Measurements from ENCODE around the gene NEGR1. TPM values are rescaled to one million over a fixed set of nuclear protein-coding genes. Genes with fewer than 3 reads are reported as not detected.

The NEGR1 gene
- total RNA-seq, 1 experiment from 2014 or later: 0.05 TPM

DNA sequence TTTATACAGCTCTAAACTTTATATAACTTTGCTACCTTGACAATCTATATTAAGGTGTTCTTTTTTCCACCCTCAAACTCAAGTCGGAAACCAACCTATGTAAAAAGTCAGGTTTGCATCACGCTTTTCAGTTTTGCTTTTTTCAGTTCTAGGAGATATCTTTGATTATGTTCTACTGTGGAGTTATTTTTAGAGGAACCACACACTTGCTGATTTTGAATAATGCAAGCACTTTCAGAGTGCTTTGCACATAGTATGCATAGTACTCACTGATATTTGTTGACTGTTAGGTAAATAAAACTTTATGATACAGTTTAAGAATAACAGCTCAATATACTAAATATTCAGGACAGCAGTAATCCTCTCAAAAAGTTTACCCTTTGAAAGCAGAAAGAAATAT is 637.3 kb downstream of the NEGR1 start:
- Histone ChIP-seq H3K27ac (ENCODE audit: low read depth, low read length) (no peak overlapping the region), H3K9ac (ENCODE audit: low read length) (no peak overlapping the region), H3K9me2 (ENCODE audit: insufficient read depth) (no peaks in the 10 kb centered on the region), H3K27me3 (ENCODE audit: insufficient read depth, low read length) (no peaks in the 10 kb centered on the region), H2AFZ (ENCODE audit: low read depth, low read length, poor library complexity, severe bottlenecking) (no peak overlapping the region), H3K4me3 (replicated peaks in 1 of 2; ENCODE audit: low read depth in 1 of 2, low read length in 2 of 2) (no peak overlapping the region), H3K9me3 (ENCODE audit: control insufficient read depth in 1 of 2, insufficient read depth in 1 of 2, low read depth in 1 of 2, low read length in 2 of 2) (peaks cover 0 to 15% of the 10 kb centered on the region in 2 experiments; a peak in 2 of 4 replicates), H3K79me2 (ENCODE audit: insufficient read depth, low read length) (no peaks in the 10 kb centered on the region), H4K20me1 (ENCODE audit: insufficient read depth) (no peaks in the 10 kb centered on the region), H3K4me1 (ENCODE audit: control insufficient read depth in 1 of 2, insufficient read depth in 2 of 2, low read length in 2 of 2) (no peaks in the 10 kb centered on the region), H3K4me2 (ENCODE audit: low read length) (no peak overlapping the region), H3K36me3 (ENCODE audit: control insufficient read depth in 1 of 2, insufficient read depth in 2 of 2, low read length in 2 of 2) (no peaks in the 10 kb centered on the region)
- TF ChIP-seq SRF (IDR thresholded peaks at IDR 0.05; ENCODE audit: low read depth): no peak
- no peak for TF ChIP-seq ZFX (IDR thresholded peaks at IDR 0.05)
- no peak for TF ChIP-seq ZNF274 (IDR thresholded peaks at IDR 0.05; ENCODE audit: low read depth, low read length)
- no peak for TF ChIP-seq POLR2AphosphoS5 (IDR thresholded peaks at IDR 0.05; ENCODE audit: low read depth, low read length)
- TF ChIP-seq SIN3A (IDR thresholded peaks at IDR 0.05; ENCODE audit: low read depth): no peak
- no peak for TF ChIP-seq FOSL1 (IDR thresholded peaks at IDR 0.05; ENCODE audit: low read depth)
- no peak for TF ChIP-seq EZH2phosphoT487 (IDR thresholded peaks at IDR 0.05; ENCODE audit: borderline replicate concordance)
- TF ChIP-seq EZH2 (IDR thresholded peaks at IDR 0.05): no peak
- no peak for TF ChIP-seq ELF1 (IDR thresholded peaks at IDR 0.05; ENCODE audit: borderline replicate concordance, low read depth)
- TF ChIP-seq, protein P1, sequence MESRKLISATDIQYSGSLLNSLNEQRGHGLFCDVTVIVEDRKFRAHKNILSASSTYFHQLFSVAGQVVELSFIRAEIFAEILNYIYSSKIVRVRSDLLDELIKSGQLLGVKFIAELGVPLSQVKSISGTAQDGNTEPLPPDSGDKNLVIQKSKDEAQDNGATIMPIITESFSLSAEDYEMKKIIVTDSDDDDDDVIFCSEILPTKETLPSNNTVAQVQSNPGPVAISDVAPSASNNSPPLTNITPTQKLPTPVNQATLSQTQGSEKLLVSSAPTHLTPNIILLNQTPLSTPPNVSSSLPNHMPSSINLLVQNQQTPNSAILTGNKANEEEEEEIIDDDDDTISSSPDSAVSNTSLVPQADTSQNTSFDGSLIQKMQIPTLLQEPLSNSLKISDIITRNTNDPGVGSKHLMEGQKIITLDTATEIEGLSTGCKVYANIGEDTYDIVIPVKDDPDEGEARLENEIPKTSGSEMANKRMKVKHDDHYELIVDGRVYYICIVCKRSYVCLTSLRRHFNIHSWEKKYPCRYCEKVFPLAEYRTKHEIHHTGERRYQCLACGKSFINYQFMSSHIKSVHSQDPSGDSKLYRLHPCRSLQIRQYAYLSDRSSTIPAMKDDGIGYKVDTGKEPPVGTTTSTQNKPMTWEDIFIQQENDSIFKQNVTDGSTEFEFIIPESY (IDR thresholded peaks at IDR 0.05; ENCODE audit: extremely low read depth, insufficient replicate concordance, low read length): no peak
- TF ChIP-seq ATF3 (IDR thresholded peaks at IDR 0.05): no peak
- TF ChIP-seq MAX (IDR thresholded peaks at IDR 0.05): no peak
- no peak for TF ChIP-seq JUND (IDR thresholded peaks at IDR 0.05)
- TF ChIP-seq, protein P2, sequence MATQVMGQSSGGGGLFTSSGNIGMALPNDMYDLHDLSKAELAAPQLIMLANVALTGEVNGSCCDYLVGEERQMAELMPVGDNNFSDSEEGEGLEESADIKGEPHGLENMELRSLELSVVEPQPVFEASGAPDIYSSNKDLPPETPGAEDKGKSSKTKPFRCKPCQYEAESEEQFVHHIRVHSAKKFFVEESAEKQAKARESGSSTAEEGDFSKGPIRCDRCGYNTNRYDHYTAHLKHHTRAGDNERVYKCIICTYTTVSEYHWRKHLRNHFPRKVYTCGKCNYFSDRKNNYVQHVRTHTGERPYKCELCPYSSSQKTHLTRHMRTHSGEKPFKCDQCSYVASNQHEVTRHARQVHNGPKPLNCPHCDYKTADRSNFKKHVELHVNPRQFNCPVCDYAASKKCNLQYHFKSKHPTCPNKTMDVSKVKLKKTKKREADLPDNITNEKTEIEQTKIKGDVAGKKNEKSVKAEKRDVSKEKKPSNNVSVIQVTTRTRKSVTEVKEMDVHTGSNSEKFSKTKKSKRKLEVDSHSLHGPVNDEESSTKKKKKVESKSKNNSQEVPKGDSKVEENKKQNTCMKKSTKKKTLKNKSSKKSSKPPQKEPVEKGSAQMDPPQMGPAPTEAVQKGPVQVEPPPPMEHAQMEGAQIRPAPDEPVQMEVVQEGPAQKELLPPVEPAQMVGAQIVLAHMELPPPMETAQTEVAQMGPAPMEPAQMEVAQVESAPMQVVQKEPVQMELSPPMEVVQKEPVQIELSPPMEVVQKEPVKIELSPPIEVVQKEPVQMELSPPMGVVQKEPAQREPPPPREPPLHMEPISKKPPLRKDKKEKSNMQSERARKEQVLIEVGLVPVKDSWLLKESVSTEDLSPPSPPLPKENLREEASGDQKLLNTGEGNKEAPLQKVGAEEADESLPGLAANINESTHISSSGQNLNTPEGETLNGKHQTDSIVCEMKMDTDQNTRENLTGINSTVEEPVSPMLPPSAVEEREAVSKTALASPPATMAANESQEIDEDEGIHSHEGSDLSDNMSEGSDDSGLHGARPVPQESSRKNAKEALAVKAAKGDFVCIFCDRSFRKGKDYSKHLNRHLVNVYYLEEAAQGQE (IDR thresholded peaks at IDR 0.05; ENCODE audit: low read depth): no peak
- no peak for TF ChIP-seq EGR1 (IDR thresholded peaks at IDR 0.05; ENCODE audit: low read depth)
- TF ChIP-seq CTCF (IDR thresholded peaks at IDR 0.05 in 2 of 3, conservative IDR thresholded peaks at IDR 0.05 in 1 of 3; ENCODE audit: borderline replicate concordance in 1 of 3, insufficient read depth in 1 of 3, low read depth in 2 of 3, low read length in 2 of 3): no peak
- TF ChIP-seq CEBPB (IDR thresholded peaks at IDR 0.05; ENCODE audit: low read depth): no peak
- no peak for TF ChIP-seq TCF7L2 (IDR thresholded peaks at IDR 0.05; ENCODE audit: borderline replicate concordance, extremely low read depth, insufficient read depth, insufficient read length)
- TF ChIP-seq CBX3 (IDR thresholded peaks at IDR 0.05; ENCODE audit: low read depth): no peak
- TF ChIP-seq SP1 (IDR thresholded peaks at IDR 0.05; ENCODE audit: low read depth): no peak
- ChIA-PET CTCF (no interaction called here), RAD21 (ENCODE audit: low non-redundant PET in 1 of 2, low total read pairs in 2 of 2, uncharacterized antibody in 2 of 2, unreplicated experiment in 2 of 2) (no interaction called here), POLR2A (no interaction called here)
- DNase-seq (ENCODE audit: low read depth, low spot score) (no peak), ATAC-seq (no peak)
- BruUV-seq (replicated peaks): no TSS peak
- intact Hi-C loops (cut with micrococcal nuclease): no loop called here
